Fibroblast of villous mesenchyme (primary cell): ENCODE measurements around the gene DCUN1D3. TPM values are rescaled to one million over a fixed set of nuclear protein-coding genes. Genes with fewer than 3 reads are reported as not detected.

Experiments used
- DNase-seq: peaks from one replicate; pipeline ENCODE4 v3.0.0-alpha.2; 2010; ENCODE audit warnings: low read depth
- H3K4me3 ChIP-seq: 2 replicates; pipeline ENCODE4 v1.5.1; 2011; ENCODE audit warnings: low read depth, mild to moderate bottlenecking, low read length
- CTCF ChIP-seq: IDR thresholded peaks from 2 replicates; pipeline ENCODE4 v1.5.1; 2012; ENCODE audit warnings: low read depth, mild to moderate bottlenecking, low read length; ENCODE audit not compliant: insufficient read depth
- total RNA-seq: library from RNA; depleted of rRNA; stranded (reverse); fragments of >200 nt; gene quantifications from 2 replicates; pipeline ENCODE4 v1.2.3, GENCODE V29; 2012

The DCUN1D3 gene
- total RNA-seq, 1 donor, result 52.2 TPM

- H3K4me3 ChIP-seq, result no peak overlapping the region
- no peak for DNase-seq
- TF ChIP-seq CTCF, result no peak
These were observed 40.9 kb downstream of the DCUN1D3 start for GRCh38 chr16:20859229-20859628.

- no peak overlapping the region for H3K4me3 ChIP-seq
- DNase-seq, result no peak
- no peak for TF ChIP-seq CTCF
These were observed 42.9 kb downstream of the DCUN1D3 start for GRCh38 chr16:20857281-20857680.

GRCh38 chr16:20854963-20855362 is 45.2 kb downstream of the DCUN1D3 start:
- H3K4me3 ChIP-seq, result no peak overlapping the region
- TF ChIP-seq CTCF, result no peak

GRCh38 chr16:20853981-20854620 is 46.1 kb downstream of the DCUN1D3 start:
- TF ChIP-seq CTCF, result no peak

More at GRCh38 chr16:20854963-20855362, 45.2 kb downstream of the DCUN1D3 start:
- DNase-seq, result no peak

GRCh38 chr16:20853143-20853542 is 47.0 kb downstream of the DCUN1D3 start:
- peak; percentile 84 for DNase-seq
- no peak overlapping the region for H3K4me3 ChIP-seq
- no peak for TF ChIP-seq CTCF

More at GRCh38 chr16:20853981-20854620, 46.1 kb downstream of the DCUN1D3 start:
- DNase-seq, result no peak
- no peak overlapping the region for H3K4me3 ChIP-seq

GRCh38 chr16:20851601-20852000 is 48.6 kb downstream of the DCUN1D3 start:
- TF ChIP-seq CTCF, result no peak
- DNase-seq, result peak; percentile 93
- no peak overlapping the region for H3K4me3 ChIP-seq

GRCh38 chr16:20850981-20851380 is 49.2 kb downstream of the DCUN1D3 start:
- no peak for TF ChIP-seq CTCF
- H3K4me3 ChIP-seq, result no peak overlapping the region
- peak; percentile 47 for DNase-seq
